HG03139 (cell line): ENCODE results near the gene PTGES2.
"Not testable (repeated sequence)": the region's sequence is repeated elsewhere in the genome, so short reads cannot be mapped to it uniquely, and the experiment has no call there.

Experiments used
- ATAC-seq: cut with Tn5 transposase; IDR thresholded peaks from one replicate; pipeline ENCODE4 v1.9.1; 2021; ENCODE audit not compliant: unreplicated experiment

PTGES2 gene

DNA sequence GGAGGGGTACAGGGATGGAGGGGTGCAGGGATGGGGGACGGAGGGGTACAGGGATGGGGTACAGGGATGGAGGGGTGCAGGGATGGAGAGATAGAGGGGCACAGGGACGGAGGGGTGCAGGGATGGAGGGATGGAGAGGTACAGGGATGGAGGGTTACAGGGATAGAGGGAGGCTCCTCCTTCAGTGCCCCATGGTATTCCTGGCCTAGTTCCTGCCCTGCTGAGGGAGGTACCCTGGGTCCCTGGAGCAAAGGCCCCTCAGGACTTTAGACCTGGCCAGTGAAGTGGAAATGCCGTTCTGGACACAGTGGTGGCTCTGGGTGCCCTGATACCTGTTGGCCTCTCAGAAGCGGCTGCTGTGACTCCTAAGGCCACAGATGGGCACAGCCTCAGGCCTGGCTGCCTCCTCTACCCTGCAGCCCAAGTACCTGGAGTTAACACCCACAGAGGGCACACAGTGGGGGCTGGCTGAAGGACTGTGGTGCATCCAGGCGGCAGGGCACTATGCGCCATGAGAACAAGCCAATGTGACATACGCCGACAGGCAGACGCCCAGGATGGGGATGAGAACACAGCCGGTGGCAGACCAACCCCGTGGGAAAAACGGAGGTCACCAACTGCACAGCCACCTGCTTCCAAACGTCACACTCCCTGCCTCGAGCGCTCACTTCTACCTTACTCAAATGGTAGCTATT lies 8.4 kb downstream of the PTGES2 start:
- no peak for ATAC-seq

DNA sequence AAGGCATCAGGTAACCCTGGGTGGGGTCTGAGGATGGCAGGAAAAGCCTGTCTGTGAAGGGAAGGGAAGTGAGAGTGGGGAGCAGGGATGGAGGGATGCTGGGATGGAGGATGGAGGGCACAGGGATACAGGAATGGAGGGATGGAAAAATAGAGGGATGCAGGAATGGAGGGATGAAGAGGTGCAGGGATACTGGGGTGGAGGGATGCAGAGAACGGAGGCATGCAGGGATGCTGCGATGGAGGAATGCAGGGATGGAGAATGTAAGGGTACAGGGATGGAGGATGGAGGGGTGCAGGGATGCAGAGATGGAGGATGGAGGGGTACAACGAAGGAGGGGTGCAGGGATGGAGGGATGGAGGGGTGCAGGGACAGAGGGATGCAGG lies 9.1 kb downstream of the PTGES2 start:
- no peak for ATAC-seq

DNA sequence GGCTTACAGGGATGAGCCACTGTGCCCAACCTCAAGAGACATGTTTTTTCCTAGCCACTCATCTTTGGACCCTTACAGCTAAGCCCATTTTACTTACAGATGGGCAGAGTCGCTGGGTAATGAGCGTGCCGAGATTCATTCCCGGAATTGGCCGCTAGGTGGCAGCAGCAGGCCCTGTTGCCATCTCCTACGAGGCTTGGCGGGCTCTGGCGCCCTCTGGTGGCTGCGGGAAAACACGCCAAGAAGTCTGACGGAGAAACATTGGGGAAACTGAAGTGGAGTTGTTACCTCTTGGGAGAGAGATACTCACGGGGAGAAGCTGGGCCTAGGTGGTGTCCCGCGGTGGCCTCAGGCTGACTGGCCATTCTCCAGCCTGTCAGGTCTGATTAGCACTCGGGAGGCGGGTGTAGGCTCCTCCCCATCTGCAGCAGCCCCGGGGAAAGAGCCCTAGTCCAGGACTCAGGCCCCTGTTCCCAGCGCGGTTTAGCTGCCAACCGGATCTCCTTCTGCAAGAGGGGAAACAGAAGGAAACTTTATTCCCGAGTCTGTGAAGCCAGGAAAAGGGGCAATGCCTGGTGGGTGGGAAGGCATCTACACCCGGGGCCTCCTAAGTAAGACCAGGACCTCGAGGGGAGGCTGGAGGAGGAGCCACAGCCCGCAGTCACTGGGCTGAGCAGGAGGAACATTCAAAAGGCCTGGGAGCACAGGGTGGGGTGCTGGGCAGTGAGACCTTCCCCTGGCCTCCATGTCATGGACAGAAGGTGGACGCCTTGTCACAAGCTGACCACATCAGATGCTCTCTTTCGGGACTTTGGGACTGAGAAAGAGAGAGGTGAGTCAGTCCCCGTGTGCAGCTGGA lies 9.7 kb downstream of the PTGES2 start:
- no peak for ATAC-seq

DNA sequence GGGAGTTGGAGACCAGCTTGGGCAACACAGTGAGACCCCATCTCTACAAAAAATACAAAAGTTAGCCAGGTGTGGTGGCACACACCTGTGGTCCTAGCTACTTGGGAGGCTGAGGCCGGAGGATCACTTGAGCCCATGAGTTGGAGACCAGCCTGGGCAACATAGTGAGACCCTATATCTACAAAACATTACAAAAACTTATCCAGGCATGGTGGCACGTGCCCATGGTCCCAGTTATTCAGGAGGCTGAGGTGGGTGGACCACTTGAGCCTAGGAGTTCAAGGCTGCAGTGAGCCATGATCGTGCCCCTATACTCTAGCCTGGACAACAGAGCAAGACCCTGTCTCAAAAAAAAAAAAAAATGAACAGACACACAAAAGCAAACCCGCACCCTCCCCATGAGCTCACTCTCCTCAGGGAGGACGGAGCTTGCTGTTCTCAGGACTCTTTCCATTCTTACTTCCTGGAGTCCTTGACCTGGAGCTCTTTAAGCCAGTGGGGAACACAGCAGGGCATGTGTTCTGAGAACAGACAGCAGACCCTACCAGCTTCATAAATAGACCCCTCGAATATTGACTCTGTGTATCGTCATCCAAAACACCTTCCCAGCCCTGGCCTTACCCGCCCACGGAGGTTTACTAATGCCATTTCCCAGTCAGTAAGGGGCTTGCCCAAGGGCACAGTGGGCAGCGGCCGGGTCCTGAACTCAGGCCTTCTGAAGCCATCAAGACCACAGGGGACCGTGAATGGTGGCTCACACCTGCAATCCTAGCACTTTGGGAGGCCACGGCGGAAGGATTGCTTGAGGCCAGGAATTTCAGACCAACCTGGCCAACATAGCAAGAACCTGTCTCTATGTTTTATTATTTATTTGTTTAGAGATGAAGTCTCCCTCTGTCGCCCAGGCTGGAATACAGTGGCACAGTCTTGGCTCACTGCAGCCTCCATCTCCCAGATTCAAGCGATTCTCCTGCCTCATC lies 11.1 kb downstream of the PTGES2 start:
- ATAC-seq = no peak

DNA sequence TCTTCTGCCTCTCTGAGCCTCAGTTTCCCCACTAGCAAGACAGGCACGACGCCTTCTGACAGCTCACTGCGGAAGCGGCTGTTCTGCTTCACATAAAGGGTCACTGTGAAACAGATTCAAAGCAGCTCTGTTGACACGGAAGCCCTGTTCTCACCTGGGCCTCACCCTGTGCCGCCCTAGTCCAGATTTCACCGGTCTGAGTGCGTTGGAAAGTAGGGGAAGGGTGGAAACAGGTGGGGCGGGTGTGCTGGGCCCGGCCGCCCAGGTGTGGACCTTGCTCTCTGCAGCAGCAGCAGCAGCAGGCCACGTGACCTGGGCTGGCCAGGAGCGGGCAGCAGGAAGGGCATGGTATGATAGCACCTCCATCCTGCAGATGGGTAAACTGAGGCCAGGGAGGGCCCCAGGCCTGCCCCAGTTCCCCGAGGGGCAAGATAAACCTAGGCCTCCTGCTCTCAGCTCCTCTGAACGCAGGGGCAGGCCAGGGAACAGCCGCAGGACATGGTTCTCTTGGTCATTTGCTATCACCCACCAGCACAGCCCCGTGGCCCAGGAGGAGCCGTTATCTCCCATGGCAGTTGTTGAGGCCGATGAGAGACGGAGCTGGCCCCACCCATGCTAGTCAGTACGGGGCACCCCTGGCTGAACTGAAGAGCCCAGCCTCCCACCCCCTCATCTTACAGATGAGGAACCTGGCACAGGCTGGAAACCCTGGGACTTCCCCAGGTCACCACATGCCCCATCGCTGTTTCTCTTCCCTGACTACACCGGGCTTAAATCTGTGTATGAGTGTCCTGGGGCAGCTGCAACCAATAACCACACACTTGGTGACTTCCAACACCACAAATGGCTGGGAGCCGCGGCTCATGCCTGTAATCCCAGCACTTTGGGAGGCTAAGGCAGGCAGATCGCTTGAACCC lies 12.1 kb downstream of the PTGES2 start:
- no peak for ATAC-seq

DNA sequence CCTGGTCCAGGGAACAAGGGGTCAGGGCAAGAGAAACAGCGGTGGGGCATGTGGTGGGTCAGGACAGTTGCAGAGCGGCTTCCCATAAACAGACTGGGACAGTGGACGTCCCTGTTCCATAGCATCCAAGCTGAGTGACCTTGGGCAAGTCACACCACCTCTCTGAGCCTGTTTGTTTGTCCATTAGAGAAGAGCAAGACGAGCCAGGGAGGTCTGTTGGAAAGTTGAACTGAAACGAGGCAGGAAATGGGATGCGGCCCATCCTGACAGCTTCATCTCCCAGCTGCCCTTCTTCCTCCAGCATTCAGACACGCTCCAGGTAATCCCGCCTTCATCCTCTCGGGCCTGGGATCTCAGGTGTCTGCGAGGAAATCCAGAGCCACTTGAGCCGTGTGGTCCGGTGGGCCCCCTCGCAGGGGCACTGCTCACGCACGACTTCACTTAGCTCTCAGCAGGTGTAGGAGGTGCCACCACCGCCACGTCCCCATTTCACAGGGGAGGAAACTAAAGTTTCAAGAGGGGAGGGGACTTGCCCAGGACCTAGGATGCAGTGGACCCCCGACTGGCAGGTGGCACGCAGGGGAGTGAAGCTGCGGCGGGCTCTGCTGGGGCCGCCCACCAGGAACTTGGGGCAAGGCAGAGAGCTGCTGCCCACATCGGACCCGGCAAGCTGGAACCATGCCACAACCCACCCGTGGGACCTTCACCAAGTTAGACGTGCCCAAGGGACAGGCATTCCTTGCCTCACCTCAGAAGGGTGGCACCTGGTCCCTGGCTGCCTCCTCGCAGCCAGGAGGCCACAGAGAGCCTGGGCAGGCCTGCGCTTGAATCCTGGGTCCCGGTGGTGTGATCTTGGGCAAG lies 13.0 kb downstream of the PTGES2 start:
- ATAC-seq = no peak

DNA sequence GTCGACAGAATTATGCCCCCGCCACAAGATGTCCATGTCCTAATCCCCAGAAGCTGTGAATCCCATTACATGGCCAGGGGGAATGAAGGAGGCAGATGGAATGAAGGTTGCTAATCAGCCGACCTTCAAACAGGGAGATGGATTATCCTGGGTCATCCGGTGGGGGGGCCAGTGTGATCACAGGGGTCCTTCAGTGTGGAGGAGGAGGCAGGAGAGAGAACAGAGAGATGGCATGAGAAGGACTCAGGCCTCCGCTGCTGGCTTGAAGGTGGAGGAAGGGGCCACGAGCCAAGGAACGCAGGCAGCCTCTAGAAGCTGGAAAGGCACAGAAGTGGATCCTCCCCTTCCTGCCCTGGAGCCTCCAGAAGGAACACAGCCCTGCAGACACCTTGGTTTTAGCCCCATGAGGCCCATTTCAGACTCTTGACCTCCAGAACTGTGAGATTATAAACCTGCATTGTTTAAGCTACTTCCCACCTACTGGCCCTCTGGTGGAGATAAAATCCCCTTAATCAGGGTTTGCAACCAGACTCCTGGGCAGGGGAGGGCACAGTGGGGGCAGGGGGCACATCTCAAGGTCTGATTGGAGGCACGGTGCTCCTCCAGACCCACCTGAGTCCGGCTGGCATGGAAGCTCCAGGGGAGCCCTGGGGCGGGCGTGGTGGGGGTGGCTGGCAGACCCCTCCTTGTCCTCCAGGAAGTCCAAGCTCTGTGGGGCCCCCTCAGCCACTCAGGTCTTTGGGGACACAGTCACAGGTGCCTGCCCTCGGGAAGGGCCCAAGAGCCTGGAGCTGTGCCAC lies 13.8 kb downstream of the PTGES2 start:
- ATAC-seq = no peak

DNA sequence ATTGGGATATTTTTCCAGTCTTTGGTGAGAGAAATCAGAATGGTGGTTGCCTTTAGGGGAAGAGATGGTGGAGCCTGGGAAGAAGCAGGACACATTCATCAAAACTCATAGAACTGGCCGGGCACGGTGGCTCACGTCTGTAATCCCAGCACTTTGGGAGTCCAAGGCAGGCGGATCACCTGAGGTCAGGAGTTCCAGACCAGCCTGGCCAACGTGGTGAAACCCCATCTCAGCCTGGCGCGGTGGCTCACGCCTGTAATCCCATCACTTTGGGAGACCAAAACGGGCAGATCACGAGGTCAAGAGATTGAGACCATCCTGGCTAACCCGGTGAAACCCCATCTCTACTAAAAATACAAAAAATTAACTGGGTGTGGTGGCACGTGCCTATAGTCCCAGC lies 15.8 kb downstream of the PTGES2 start:
- not testable (repeated sequence) for ATAC-seq

DNA sequence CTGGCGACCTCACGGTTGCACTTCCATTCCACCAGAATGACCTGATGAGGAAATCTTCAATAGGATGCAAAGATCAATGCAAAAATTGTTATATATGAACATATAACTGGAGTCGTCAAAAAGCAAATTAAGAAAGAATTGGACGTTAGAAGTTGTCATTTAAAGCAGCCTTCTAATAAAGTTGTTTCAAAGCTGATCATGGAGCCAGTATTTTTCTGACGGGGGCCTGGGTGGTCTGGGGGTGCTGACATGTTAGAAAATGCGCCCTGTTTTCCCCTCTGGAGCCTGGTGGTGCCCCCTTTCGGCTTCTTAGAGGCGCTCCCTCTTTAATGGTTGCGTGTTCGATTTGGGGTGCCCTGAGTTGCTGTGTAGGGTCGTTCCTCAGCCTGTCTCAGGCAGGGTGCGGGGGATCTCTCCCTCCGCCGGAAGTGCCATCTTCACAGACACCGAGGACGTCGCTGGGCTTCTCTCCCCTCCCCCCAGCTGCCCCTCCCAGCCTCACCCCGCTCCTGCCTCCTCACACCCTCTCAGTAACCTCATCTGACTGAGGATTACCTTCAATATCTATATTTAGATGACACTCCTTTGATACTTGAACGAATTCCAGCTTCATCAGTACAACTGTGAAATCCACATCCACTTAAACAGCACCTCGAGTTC lies 18.3 kb downstream of the PTGES2 start:
- ATAC-seq = no peak

DNA sequence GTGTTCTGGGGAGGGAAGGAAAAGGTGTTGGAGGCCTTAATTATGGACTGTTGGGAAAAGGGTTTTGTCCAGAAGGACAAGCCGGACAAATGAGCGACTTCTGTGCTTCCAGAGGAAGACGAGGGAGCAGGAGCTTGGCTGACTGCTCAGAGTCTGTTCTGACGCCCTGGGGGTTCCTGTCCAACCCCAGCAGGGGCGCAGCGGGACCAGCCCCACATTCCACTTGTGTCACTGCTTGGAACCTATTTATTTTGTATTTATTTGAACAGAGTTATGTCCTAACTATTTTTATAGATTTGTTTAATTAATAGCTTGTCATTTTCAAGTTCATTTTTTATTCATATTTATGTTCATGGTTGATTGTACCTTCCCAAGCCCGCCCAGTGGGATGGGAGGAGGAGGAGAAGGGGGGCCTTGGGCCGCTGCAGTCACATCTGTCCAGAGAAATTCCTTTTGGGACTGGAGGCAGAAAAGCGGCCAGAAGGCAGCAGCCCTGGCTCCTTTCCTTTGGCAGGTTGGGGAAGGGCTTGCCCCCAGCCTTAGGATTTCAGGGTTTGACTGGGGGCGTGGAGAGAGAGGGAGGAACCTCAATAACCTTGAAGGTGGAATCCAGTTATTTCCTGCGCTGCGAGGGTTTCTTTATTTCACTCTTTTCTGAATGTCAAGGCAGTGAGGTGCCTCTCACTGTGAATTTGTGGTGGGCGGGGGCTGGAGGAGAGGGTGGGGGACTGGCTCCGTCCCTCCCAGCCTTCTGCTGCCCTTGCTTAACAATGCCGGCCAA lies 19.1 kb downstream of the PTGES2 start:
- ATAC-seq = no peak

DNA sequence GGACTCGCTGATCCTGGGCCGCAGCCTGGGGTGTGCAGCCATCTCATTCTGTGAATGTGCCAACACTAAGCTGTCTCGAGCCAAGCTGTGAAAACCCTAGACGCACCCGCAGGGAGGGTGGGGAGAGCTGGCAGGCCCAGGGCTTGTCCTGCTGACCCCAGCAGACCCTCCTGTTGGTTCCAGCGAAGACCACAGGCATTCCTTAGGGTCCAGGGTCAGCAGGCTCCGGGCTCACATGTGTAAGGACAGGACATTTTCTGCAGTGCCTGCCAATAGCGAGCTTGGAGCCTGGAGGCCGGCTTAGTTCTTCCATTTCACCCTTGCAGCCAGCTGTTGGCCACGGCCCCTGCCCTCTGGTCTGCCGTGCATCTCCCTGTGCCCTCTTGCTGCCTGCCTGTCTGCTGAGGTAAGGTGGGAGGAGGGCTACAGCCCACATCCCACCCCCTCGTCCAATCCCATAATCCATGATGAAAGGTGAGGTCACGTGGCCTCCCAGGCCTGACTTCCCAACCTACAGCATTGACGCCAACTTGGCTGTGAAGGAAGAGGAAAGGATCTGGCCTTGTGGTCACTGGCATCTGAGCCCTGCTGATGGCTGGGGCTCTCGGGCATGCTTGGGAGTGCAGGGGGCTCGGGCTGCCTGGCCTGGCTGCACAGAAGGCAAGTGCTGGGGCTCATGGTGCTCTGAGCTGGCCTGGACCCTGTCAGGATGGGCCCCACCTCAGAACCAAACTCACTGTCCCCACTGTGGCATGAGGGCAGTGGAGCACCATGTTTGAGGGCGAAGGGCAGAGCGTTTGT lies 19.9 kb downstream of the PTGES2 start:
- no peak for ATAC-seq

DNA sequence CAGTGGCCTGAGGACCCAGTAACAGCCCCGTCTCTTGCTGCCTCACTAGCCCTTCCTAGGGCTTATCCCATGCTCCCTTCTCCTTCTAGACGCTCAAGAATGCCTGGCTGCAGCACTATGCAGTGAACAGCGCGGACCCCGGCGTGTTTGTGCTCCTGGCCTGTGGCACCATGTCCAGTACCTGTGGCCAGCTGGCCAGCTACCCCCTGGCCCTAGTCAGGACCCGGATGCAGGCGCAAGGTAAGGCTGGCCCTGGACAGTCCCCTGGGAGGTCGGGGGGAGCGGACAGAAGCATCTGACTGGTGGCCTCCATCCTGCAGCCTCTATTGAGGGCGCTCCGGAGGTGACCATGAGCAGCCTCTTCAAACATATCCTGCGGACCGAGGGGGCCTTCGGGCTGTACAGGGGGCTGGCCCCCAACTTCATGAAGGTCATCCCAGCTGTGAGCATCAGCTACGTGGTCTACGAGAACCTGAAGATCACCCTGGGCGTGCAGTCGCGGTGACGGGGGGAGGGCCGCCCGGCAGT lies 20.5 kb downstream of the PTGES2 start:
- no peak for ATAC-seq

DNA sequence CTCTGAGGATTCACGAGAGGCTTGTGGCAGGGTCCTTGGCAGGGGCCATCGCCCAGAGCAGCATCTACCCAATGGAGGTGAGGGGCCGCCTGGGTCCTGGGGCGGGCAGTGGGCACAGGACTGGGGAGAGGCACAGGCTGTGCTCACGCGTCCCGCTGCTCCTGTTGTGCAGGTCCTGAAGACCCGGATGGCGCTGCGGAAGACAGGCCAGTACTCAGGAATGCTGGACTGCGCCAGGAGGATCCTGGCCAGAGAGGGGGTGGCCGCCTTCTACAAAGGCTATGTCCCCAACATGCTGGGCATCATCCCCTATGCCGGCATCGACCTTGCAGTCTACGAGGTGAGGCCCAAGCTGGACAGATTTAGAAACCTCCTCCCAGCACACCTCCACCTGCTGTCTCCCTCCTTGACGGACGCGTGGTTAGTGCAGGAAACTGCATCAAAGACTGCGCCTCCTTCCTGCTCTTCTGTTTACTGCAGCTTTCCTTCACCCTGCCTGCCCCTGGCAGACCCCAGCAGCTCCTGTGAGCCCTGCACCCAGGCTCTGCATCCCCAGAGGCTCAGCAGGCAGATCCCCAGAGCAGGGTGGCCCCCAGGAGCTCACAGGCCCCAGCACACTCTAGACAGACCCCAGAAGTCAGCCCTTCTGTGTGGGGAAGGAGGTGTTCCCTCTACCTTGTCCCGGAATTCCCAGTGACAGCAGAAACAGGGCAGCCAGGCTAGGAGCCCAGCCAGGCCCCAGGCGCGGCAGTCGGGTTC lies 21.2 kb downstream of the PTGES2 start:
- ATAC-seq = no peak

DNA sequence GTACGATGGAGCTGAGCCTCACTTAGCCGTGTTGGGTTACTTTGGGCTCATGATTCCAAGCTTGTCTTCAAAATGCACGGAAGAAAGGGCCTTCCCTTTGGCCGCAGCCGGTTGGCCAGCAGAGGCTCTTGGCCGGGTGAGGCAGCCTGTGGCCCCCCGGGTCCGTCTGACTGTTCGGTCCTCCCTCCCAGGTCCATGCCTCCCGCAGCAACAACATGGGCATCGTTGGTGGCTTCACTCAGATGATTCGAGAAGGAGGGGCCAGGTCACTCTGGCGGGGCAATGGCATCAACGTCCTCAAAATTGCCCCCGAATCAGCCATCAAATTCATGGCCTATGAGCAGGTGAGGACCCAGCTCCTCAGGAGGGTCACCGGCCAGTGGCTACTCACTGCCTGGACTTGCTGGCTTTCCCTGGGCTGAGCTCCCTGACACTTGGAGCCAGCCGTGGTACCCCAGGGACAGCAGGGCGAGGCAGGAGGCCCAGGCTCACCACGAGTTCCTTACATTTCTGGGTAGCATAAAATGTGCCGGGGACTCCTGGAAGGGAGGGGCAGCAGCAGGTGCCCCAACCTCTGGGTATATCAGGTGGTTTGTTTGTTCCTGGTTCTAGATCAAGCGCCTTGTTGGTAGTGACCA lies 21.9 kb downstream of the PTGES2 start:
- ATAC-seq = no peak

DNA sequence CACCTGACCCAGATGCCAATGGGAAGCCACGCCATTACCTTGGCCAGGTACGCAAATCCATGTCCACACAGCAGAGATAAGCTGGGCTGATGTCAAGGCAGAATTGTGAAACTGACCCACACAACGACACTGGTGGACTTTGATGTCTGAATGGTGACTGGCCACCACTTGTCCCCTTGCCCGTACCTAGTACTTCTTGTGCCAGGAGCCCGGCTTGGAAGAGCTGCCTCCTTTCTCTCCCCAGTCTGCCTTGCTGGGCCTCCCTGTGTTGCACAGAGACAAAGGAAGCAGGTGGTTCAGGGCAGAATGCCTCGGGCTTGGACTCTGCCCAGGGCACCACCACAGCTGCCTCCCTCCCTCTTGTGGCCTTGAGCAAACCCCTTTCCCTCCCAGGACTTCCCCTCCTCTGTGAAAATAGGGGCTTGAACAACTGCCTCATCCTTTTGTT lies 23.3 kb downstream of the PTGES2 start:
- ATAC-seq = no peak
